ACC112 (cell line): Measurements from ENCODE around the gene HMOX1.
"Not testable (repeated sequence)": the region's sequence is repeated elsewhere in the genome, so short reads cannot be mapped to it uniquely, and the experiment has no call there.

Experiments used
- H2AFZ ChIP-seq: fragments of 200-600 bp; sonication (generic); one replicate; pipeline ENCODE4 v1.6.0; 2017; ENCODE audit warnings: antibody characterized with exemption, low read length; ENCODE audit not compliant: unreplicated experiment
- H3K27ac ChIP-seq: fragments of 200-600 bp; sonication (generic); 2 replicates; pipeline ENCODE4 v1.5.1; 2014; ENCODE audit warnings: low read depth, mild to moderate bottlenecking, antibody characterized with exemption, low read length, moderate library complexity
- H3K27me3 ChIP-seq: fragments of 200-600 bp; sonication (generic); 2 replicates; pipeline ENCODE4 v1.6.1; 2014; ENCODE audit warnings: mild to moderate bottlenecking, antibody characterized with exemption, low read length, moderate library complexity, mixed read lengths; ENCODE audit not compliant: insufficient read depth
- H3K36me3 ChIP-seq: fragments of 200-600 bp; sonication (generic); 2 replicates; pipeline ENCODE4 v1.6.1; 2016; ENCODE audit warnings: mild to moderate bottlenecking, antibody characterized with exemption, low read length, moderate library complexity, mixed read lengths; ENCODE audit not compliant: insufficient read depth
- H3K4me1 ChIP-seq: fragments of 200-600 bp; sonication (generic); one replicate; pipeline ENCODE4 v1.6.1; 2016; ENCODE audit warnings: low read length, mixed read lengths; ENCODE audit not compliant: insufficient read depth, unreplicated experiment, control insufficient read depth
- H3K4me3 ChIP-seq: fragments of 200-600 bp; sonication (generic); 2 replicates; pipeline ENCODE4 v1.5.1; 2014; ENCODE audit warnings: mild to moderate bottlenecking, low read depth, low read length
- H3K79me2 ChIP-seq: fragments of 200-600 bp; sonication (generic); one replicate; pipeline ENCODE4 v1.6.0; 2016; ENCODE audit warnings: low read length; ENCODE audit not compliant: control insufficient read depth, unreplicated experiment, insufficient read depth

HMOX1 gene

GRCh38 chr22:35350539-35351503, 30.1 kb upstream of the HMOX1 start:
- no peaks in the 10 kb centered on the region for H3K27me3 ChIP-seq
- peak overlapping the region; percentile 54 for H3K27ac ChIP-seq

GRCh38 chr22:35352214-35353111, 28.4 kb upstream of the HMOX1 start:
- no peaks in the 10 kb centered on the region for H3K27me3 ChIP-seq
- H3K79me2 ChIP-seq = no peaks in the 10 kb centered on the region
- no peak overlapping the region for H2AFZ ChIP-seq
- no peak overlapping the region for H3K27ac ChIP-seq
- peaks cover 4% of the 10 kb centered on the region for H3K4me1 ChIP-seq
- H3K36me3 ChIP-seq = no peaks in the 10 kb centered on the region
- no peak overlapping the region for H3K4me3 ChIP-seq

More at GRCh38 chr22:35350539-35351503, 30.1 kb upstream of the HMOX1 start:
- no peaks in the 10 kb centered on the region for H3K36me3 ChIP-seq
- H2AFZ ChIP-seq = peak overlapping the region; percentile 21
- H3K4me3 ChIP-seq = peak overlapping the region; percentile 75
- no peaks in the 10 kb centered on the region for H3K79me2 ChIP-seq
- peaks cover 4% of the 10 kb centered on the region for H3K4me1 ChIP-seq

GRCh38 chr22:35353318-35353717, 27.6 kb upstream of the HMOX1 start:
- H2AFZ ChIP-seq = no peak overlapping the region
- no peak overlapping the region for H3K27ac ChIP-seq
- no peaks in the 10 kb centered on the region for H3K27me3 ChIP-seq
- H3K4me1 ChIP-seq = peaks cover 4% of the 10 kb centered on the region
- no peak overlapping the region for H3K4me3 ChIP-seq
- no peaks in the 10 kb centered on the region for H3K36me3 ChIP-seq
- no peaks in the 10 kb centered on the region for H3K79me2 ChIP-seq

DNA sequence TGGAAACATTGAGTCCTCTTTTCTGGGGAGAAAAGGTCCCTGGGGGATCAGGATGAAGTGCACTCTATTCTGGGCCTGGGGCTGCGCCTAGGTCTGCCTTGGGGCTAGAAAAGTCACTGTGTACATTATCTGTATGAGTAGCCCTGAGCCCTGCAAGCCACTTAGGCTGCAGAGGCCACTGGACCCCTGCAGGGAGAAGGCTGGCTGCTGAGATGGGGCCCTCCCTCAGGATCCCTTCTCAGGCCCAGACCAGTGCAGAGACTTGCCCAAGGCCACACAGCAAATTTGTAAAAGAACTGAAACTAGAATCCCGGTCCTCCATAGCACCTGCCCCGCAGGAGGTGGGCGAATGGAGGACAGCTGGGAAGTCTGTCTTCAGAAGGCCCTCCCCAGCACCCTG, 26.8 kb upstream of the HMOX1 start:
- H3K4me1 ChIP-seq = peaks cover 4% of the 10 kb centered on the region

GRCh38 chr22:35357883-35358621, 22.8 kb upstream of the HMOX1 start:
- H3K27ac ChIP-seq = no peak overlapping the region
- H3K4me3 ChIP-seq = no peak overlapping the region
- H3K36me3 ChIP-seq = no peaks in the 10 kb centered on the region
- H3K4me1 ChIP-seq = no peaks in the 10 kb centered on the region
- H3K79me2 ChIP-seq = no peaks in the 10 kb centered on the region
- H3K27me3 ChIP-seq = no peaks in the 10 kb centered on the region
- H2AFZ ChIP-seq = no peak overlapping the region

More for the DNA sequence above, 26.8 kb upstream of the HMOX1 start:
- Histone ChIP-seq H3K79me2 (no peaks in the 10 kb centered on the region), H2AFZ (no peak overlapping the region), H3K36me3 (no peaks in the 10 kb centered on the region), H3K27me3 (no peaks in the 10 kb centered on the region), H3K4me3 (no peak overlapping the region), H3K27ac (no peak overlapping the region)

GRCh38 chr22:35359380-35360065, 21.4 kb upstream of the HMOX1 start:
- H3K27ac ChIP-seq = no peak overlapping the region
- H3K36me3 ChIP-seq = no peaks in the 10 kb centered on the region
- H3K79me2 ChIP-seq = no peaks in the 10 kb centered on the region
- H3K4me1 ChIP-seq = no peaks in the 10 kb centered on the region
- no peak overlapping the region for H3K4me3 ChIP-seq
- no peak overlapping the region for H2AFZ ChIP-seq
- no peaks in the 10 kb centered on the region for H3K27me3 ChIP-seq

DNA sequence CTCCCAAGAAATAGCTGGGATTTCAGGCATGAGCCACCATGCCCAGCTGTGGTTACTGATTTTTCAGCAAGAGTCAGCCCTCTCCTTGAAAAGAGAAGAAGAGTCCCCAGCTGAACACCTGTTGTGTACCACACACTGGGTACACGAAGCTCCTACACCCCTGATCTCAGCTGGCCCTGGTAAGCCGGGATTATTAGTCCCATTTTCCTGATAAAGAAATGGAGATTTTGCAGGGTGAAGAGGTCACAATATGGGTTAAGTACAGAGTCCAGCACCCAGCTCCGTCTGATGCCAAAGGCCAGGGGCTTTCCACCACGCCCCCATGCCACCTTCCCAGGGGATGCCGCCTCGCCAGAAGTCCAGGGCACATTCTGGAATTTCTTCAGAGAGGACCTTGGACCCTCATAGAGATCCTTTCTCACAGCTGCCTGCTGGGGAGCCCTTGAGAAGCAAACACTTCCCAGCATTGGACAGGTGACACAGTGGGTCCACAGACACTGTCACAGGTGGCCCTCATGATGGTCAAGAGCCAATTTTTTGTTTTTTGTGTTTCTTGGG, 19.8 kb upstream of the HMOX1 start:
- H2AFZ ChIP-seq = no peak overlapping the region
- H3K4me3 ChIP-seq = no peak overlapping the region
- H3K27ac ChIP-seq = no peak overlapping the region
- H3K79me2 ChIP-seq = no peaks in the 10 kb centered on the region
- H3K36me3 ChIP-seq = no peaks in the 10 kb centered on the region
- H3K27me3 ChIP-seq = no peaks in the 10 kb centered on the region
- H3K4me1 ChIP-seq = no peaks in the 10 kb centered on the region

- H2AFZ ChIP-seq = no peak overlapping the region
- no peak overlapping the region for H3K4me3 ChIP-seq
- no peaks in the 10 kb centered on the region for H3K27me3 ChIP-seq
- H3K79me2 ChIP-seq = no peaks in the 10 kb centered on the region
- H3K4me1 ChIP-seq = no peaks in the 10 kb centered on the region
- H3K36me3 ChIP-seq = no peaks in the 10 kb centered on the region
- H3K27ac ChIP-seq = no peak overlapping the region
These were observed 17.3 kb upstream of the HMOX1 start for GRCh38 chr22:35363566-35364086.

DNA sequence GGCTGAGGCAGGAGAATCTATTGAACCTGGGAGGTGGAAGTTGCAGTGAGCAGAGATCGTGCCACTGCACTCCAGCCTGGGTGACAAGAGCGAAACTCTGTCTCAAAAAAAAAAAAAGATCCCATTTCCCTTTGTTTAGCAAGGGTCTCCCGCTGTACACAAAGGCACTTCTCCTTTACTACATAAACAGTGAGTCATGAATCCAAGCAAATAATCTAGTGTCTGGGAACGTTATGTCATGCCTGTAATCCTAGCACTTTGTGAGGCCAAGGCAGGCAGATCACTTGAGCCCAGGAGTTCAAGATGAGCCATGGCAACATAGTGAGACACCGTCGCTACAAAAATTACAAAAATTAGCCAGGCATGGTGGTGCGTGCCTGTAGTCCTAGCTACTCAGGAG, 16.7 kb upstream of the HMOX1 start:
- not testable (repeated sequence) for H2AFZ ChIP-seq, H3K4me1 ChIP-seq, H3K79me2 ChIP-seq, H3K27me3 ChIP-seq, H3K36me3 ChIP-seq, H3K27ac ChIP-seq, H3K4me3 ChIP-seq
